GM18867 (cell line): ENCODE results near the gene TBX15.

ENCODE experiments used
- ATAC-seq: cut with Tn5 transposase; IDR thresholded peaks from one replicate; pipeline ENCODE4 v1.9.1; 2021; ENCODE audit warnings: mild to moderate bottlenecking, moderate library complexity; ENCODE audit not compliant: unreplicated experiment

TBX15 gene

DNA sequence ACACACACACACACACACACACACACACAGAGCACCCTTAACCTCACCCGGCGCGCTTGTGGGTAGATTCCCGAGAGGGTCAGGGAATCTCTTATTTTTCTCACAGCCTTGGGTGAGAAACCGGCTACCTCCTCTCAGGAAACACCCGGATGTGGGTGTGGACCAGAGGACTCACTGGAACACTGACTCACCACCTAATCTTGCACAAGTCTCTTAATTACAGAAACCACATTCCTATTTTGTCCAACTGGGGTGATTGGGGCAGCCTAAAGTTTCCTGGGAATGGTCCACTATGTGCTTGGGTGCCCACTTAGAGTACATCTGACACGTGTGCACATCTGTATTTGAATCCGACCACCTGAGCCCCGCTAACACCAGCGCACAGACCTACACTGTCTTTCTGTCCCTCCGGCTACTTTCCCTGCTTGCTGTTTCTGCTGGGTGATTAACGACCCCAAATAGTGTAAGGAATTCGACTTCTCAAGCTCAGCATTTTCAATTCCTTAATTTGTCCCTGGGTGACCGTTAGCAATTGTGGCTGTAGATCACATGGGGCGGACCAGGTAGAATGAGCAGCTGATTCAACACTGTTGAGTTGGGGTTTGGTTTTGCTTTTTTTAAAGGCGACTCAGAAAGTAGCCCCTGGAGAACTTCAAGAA lies 14.0 kb upstream of the TBX15 start:
- ATAC-seq: peak; percentile 25

- peak; percentile 41 for ATAC-seq
These were observed 13.3 kb upstream of the TBX15 start for GRCh38 chr1:119001181-119002027.

DNA sequence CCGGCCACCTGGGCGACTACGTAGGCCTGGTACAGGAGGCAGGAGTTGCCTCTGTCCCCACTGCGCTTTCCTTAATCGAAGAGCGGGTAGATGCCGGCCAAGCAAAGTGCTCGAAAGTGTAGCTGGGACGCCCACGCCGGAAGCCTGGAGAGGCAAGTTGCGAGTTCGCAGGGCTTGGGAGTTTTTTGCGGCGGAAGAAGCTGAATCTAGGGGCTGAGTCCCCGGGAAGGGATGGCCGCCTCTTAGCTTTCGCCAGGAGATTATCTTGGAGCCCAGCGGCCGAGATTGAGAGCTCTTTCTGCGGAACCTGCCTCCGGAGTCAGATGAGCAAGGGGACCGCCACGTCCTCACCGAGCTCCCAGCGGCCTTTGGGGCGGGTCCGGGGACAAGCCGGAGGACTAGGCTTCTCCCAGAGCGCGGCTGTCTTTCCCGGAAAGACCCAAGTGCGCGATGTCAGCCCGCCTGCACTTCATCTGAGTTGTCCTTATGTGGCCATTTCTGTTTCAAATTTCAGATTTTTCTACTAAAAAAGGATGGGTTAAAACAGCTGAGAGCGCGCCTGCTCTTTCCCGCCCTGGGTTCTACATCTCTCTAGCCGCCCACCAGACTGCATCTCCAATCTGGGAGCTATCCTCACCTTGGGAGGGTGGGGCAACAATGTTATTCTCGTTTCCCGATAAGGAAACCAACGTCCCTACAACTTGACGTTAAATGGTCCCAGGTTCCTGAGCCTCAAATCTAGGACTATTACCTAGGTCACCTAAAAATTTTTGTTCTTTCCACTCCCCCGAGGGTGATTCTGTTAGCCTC lies 12.4 kb upstream of the TBX15 start:
- ATAC-seq: no peak

DNA sequence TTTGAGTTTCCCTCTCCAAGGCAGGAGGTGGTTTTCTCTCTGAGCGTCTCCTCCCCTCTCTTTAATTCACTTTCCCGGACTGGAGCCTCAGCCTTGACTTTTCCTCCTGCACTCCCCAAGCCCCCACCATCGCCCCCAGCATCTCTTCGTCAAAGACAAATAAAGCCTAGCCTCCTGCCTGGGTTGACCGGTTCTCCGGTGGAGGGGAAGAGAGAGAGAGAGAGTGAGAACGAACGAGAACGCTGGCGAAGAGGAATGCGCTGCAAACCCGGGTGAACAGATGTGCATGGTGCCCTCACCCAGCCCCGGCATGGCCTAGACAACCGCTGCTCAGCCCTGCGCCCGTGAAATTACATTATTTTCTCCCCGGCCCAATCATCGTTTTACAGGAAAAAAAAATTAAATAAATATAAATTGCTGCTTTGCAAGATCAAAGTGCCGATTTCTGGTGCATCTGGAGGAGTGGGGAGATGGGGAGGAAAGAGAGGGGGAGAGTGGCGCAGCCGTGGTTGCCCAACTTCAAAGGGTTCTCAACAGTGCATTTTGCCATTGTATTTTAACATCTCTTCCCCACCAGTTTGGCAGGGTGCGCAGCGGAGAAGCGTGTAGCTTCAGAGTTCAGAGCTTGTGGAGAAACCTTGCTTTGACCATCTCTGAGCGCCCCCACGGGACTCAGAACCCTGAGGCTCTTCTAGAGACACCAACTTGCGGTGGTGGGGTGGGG lies 11.4 kb upstream of the TBX15 start:
- no peak for ATAC-seq

GRCh38 chr1:118998171-118998570 lies 10.0 kb upstream of the TBX15 start:
- ATAC-seq: no peak

DNA sequence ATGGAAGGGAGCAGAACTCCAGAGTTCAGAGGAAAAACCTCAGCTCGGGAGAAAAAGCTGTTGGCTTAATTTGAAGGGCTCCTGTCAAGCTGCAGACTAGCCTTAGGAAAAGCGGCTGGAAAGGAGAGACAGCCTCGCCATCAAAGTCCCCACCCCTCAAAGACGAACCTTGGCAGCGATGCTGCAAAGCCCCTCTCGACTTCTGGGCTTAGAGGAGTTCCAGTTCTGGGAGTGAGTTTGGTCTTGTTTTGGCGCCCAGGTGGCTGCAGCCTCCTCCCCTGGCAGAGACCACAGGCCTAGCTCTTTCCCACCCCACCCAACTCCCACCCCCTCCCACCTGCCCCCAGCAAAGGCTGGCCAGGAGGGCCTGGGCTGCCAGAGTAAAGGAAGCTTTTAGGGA lies 9.1 kb upstream of the TBX15 start:
- no peak for ATAC-seq

GRCh38 chr1:118995312-118996016 lies 7.3 kb upstream of the TBX15 start:
- no peak for ATAC-seq

GRCh38 chr1:118993700-118994026 lies 5.5 kb upstream of the TBX15 start:
- ATAC-seq: no peak

GRCh38 chr1:118992868-118993699 lies 4.9 kb upstream of the TBX15 start:
- ATAC-seq: no peak

DNA sequence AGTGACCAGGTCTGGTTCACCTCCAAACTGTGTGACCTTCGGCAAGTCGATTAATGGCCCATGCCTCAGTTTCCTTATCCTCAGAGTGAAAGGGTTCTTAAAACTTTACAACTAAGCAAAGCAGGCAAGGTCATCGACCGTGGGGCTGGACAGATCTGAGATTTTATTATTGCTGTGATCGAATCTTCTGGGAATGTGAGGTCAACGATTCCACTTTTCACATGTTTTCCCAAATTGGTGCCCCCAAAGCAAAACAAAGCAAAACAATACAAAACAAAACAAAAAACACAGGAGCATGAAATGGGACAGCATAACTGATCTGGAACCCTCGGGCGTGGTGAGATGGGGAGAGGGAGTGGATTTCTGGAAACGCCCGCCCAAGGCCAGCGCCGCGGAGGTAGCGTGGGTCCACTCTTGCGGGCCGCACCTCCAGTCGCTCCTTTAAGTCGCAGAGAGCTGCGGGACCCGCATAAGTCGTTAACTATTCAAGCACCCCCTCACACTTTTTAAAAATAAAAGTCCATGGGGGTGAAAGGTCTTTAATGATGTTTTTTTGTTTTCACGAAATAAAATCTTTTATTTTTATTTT lies 4.2 kb upstream of the TBX15 start:
- ATAC-seq: no peak

DNA sequence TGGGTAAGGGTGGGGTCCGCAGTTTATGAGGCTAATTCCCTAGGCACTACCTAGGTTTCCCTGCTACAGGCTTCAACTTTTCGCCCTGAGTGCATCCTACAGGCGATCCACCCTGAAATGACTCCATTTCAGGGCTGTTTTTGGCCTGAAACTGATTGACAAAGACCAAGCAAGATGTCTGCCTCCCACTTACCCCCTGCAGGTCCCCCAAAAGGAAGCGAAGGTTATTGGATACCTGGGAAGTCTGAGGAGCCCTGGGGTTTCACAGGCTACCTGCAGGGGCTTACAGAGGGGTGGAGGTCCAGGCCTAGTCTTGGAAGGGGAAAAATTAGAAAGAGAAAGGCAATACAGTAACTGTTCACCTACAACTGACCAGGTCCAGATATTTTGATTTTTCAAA lies 3.3 kb upstream of the TBX15 start:
- no peak for ATAC-seq

DNA sequence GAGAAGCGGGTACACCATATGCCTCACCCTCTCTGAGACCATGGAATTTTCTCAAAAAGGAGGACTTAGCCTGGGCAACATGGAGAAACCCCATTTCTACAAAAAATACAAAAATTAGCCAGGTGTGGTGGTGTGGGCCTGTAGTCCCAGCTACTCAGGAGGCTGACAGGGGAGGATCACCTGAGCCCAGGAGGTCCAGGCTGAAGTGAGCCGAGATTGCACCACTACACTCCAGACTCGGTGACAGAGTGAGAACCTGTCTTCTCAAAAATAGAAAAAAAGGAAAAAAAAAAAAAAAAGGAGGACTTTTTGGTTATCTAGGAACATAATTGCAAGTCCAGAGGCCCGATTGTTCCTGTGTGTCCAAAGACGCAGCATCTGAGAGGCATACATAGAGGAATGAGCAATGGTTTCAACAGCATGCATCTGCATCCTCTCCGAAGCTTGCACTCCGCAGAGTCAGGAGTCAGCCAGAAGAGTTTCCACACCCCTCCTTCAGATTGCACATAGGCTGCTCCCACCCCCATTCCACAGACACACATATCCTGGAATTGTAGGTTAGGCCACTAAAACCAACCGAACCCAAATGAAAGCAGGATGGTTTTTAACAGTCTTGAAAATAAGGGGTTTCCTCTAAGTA lies 2.5 kb upstream of the TBX15 start:
- no peak for ATAC-seq

- no peak for ATAC-seq
These were observed 1.8 kb upstream of the TBX15 start for GRCh38 chr1:118989878-118990378.

GRCh38 chr1:118989006-118989815 lies 1.1 kb upstream of the TBX15 start:
- no peak for ATAC-seq

GRCh38 chr1:118987468-118988185 lies 516 bp downstream of the TBX15 start:
- no peak for ATAC-seq

- ATAC-seq: no peak
These were observed 1.3 kb downstream of the TBX15 start for GRCh38 chr1:118986555-118987467.
